Measurements from ENCODE around the gene USP49.

DNA sequence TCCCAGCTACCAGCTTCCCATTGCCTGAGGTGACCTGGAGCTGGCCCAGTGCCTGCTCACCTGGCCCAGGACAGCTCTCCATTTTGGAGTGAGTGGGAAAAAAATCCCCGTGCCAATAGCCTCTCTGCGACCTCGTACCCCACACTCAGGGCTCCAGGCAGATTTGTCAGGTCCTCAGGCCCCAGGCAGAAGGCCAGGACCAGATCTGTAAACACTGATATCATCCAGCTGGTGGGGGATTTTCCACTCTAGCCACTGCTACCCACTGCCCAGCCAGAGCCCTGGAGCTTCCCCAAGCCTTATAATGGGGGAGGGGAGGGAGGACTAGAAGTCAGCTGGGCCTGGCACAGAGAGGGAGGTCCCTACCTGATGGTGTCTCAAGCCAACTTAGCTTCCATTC is 146.6 kb downstream of the USP49 start:
- TF ChIP-seq, protein P1, sequence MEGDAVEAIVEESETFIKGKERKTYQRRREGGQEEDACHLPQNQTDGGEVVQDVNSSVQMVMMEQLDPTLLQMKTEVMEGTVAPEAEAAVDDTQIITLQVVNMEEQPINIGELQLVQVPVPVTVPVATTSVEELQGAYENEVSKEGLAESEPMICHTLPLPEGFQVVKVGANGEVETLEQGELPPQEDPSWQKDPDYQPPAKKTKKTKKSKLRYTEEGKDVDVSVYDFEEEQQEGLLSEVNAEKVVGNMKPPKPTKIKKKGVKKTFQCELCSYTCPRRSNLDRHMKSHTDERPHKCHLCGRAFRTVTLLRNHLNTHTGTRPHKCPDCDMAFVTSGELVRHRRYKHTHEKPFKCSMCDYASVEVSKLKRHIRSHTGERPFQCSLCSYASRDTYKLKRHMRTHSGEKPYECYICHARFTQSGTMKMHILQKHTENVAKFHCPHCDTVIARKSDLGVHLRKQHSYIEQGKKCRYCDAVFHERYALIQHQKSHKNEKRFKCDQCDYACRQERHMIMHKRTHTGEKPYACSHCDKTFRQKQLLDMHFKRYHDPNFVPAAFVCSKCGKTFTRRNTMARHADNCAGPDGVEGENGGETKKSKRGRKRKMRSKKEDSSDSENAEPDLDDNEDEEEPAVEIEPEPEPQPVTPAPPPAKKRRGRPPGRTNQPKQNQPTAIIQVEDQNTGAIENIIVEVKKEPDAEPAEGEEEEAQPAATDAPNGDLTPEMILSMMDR (IDR thresholded peaks at IDR 0.05): no peak
- no peak for TF ChIP-seq POLR2A (IDR thresholded peaks at IDR 0.05)

Data from heart left ventricle (tissue), 13 donors.